Effector memory CD8-positive, alpha-beta T cell (primary cell): ENCODE data around the gene C19orf33.
A peak's percentile ranks its signal among the peaks of the same experiment; 100 is the strongest.

Source experiments
- ATAC-seq: fragments of 150-1000 bp; cut with Tn5 transposase; replicated peaks from 2 replicates; pipeline ENCODE4 v1.10.0; 2021; ENCODE audit warnings: mild to moderate bottlenecking, moderate library complexity
- DNase-seq, 3 experiments: peaks; one replicate each; pipeline ENCODE4 v3.0.0; 2021
- H3K27ac Mint-ChIP-seq, 2 donors: one replicate each; pipeline ENCODE4 v1.8.0; 2022; ENCODE audit warnings: mild to moderate bottlenecking in 2 of 2, mixed read lengths in 2 of 2, moderate library complexity in 2 of 2
- H3K27me3 Mint-ChIP-seq, 2 donors: one replicate each; pipeline ENCODE4 v1.8.0; 2022; ENCODE audit warnings: mixed read lengths in 2 of 2
- H3K36me3 Mint-ChIP-seq: one replicate; pipeline ENCODE4 v1.8.0; 2022; ENCODE audit warnings: mild to moderate bottlenecking, moderate library complexity, mixed read lengths; ENCODE audit not compliant: insufficient read depth
- H3K4me1 Mint-ChIP-seq, 2 donors: one replicate each; pipeline ENCODE4 v1.8.0; 2022; ENCODE audit warnings: low read depth in 2 of 2, mixed read lengths in 2 of 2
- H3K4me3 Mint-ChIP-seq, 2 donors: one replicate each; pipeline ENCODE4 v1.8.0; 2022; ENCODE audit warnings: mild to moderate bottlenecking in 2 of 2, mixed read lengths in 2 of 2, moderate library complexity in 2 of 2
- H3K9me3 Mint-ChIP-seq, 2 donors: one replicate each; pipeline ENCODE4 v1.8.0; 2022; ENCODE audit warnings: mixed read lengths in 2 of 2

Gene C19orf33

GRCh38 chr19:38270587-38271167 lies 33.4 kb upstream of the C19orf33 start:
- Mint-ChIP-seq H3K4me3 (no peak overlapping the region), H3K27me3 (peaks cover 10 to 25% of the 10 kb centered on the region in 2 donors), H3K36me3 (no peaks in the 10 kb centered on the region), H3K27ac (no peak overlapping the region), H3K9me3 (no peaks in the 10 kb centered on the region), H3K4me1 (no peaks in the 10 kb centered on the region)
- ATAC-seq (no peak), DNase-seq (no peak)

GRCh38 chr19:38273499-38273898 lies 30.6 kb upstream of the C19orf33 start:
- Mint-ChIP-seq H3K36me3 (no peaks in the 10 kb centered on the region), H3K4me1 (no peaks in the 10 kb centered on the region), H3K4me3 (no peak overlapping the region), H3K27me3 (peaks cover 0 to 6% of the 10 kb centered on the region in 2 donors), H3K9me3 (no peaks in the 10 kb centered on the region), H3K27ac (no peak overlapping the region)
- DNase-seq (no peak), ATAC-seq (no peak)

GRCh38 chr19:38274739-38275138 lies 29.3 kb upstream of the C19orf33 start:
- DNase-seq (no peak), ATAC-seq (no peak)
- Mint-ChIP-seq H3K36me3 (no peaks in the 10 kb centered on the region), H3K9me3 (no peaks in the 10 kb centered on the region), H3K27me3 (peaks cover 0 to 6% of the 10 kb centered on the region in 2 donors), H3K4me1 (no peaks in the 10 kb centered on the region), H3K27ac (no peak overlapping the region), H3K4me3 (no peak overlapping the region)

GRCh38 chr19:38276942-38277517 lies 27.0 kb upstream of the C19orf33 start:
- H3K27ac Mint-ChIP-seq = no peak overlapping the region
- no peaks in the 10 kb centered on the region for H3K9me3 Mint-ChIP-seq
- no peak for ATAC-seq
- peaks cover 0 to 6% of the 10 kb centered on the region in 2 donors for H3K27me3 Mint-ChIP-seq
- no peaks in the 10 kb centered on the region for H3K4me1 Mint-ChIP-seq
- H3K36me3 Mint-ChIP-seq = no peaks in the 10 kb centered on the region
- DNase-seq = no peak
- no peak overlapping the region for H3K4me3 Mint-ChIP-seq

- Mint-ChIP-seq H3K9me3 (no peaks in the 10 kb centered on the region), H3K36me3 (no peaks in the 10 kb centered on the region), H3K4me1 (no peaks in the 10 kb centered on the region), H3K27ac (no peak overlapping the region), H3K4me3 (no peak overlapping the region), H3K27me3 (peaks cover 0 to 6% of the 10 kb centered on the region in 2 donors)
- no peak for DNase-seq
- ATAC-seq = no peak
Observed at GRCh38 chr19:38277549-38277948, 26.5 kb upstream of the C19orf33 start.

GRCh38 chr19:38277969-38278680 lies 25.9 kb upstream of the C19orf33 start:
- Mint-ChIP-seq H3K27me3 (peaks cover 0 to 6% of the 10 kb centered on the region in 2 donors), H3K36me3 (no peaks in the 10 kb centered on the region), H3K4me1 (no peaks in the 10 kb centered on the region), H3K4me3 (no peak overlapping the region), H3K27ac (no peak overlapping the region), H3K9me3 (no peaks in the 10 kb centered on the region)
- ATAC-seq (no peak), DNase-seq (no peak)

GRCh38 chr19:38278751-38279150 lies 25.3 kb upstream of the C19orf33 start:
- no peak overlapping the region for H3K27ac Mint-ChIP-seq
- H3K27me3 Mint-ChIP-seq = peaks cover 0 to 2% of the 10 kb centered on the region in 2 donors
- ATAC-seq = no peak
- H3K4me1 Mint-ChIP-seq = no peaks in the 10 kb centered on the region
- no peak overlapping the region for H3K4me3 Mint-ChIP-seq
- DNase-seq = no peak
- no peaks in the 10 kb centered on the region for H3K36me3 Mint-ChIP-seq
- no peaks in the 10 kb centered on the region for H3K9me3 Mint-ChIP-seq

- Mint-ChIP-seq H3K27me3 (no peaks in the 10 kb centered on the region), H3K4me1 (no peaks in the 10 kb centered on the region), H3K9me3 (no peaks in the 10 kb centered on the region), H3K4me3 (no peak overlapping the region), H3K36me3 (no peaks in the 10 kb centered on the region), H3K27ac (no peak overlapping the region)
- DNase-seq = no peak
- ATAC-seq = no peak
Observed at GRCh38 chr19:38280030-38280921, 23.8 kb upstream of the C19orf33 start.

GRCh38 chr19:38281811-38282566 lies 22.1 kb upstream of the C19orf33 start:
- Mint-ChIP-seq H3K36me3 (no peaks in the 10 kb centered on the region), H3K27ac (no peak overlapping the region)

GRCh38 chr19:38283271-38283670 lies 20.8 kb upstream of the C19orf33 start:
- no peak for ATAC-seq
- no peak for DNase-seq
- Mint-ChIP-seq H3K4me3 (no peak overlapping the region), H3K27ac (no peak overlapping the region), H3K4me1 (no peaks in the 10 kb centered on the region), H3K27me3 (no peaks in the 10 kb centered on the region), H3K9me3 (no peaks in the 10 kb centered on the region), H3K36me3 (no peaks in the 10 kb centered on the region)

More at GRCh38 chr19:38281811-38282566, 22.1 kb upstream of the C19orf33 start:
- no peaks in the 10 kb centered on the region for H3K9me3 Mint-ChIP-seq
- no peaks in the 10 kb centered on the region for H3K4me1 Mint-ChIP-seq
- H3K4me3 Mint-ChIP-seq = no peak overlapping the region
- DNase-seq (no peak), ATAC-seq (no peak)
- no peaks in the 10 kb centered on the region for H3K27me3 Mint-ChIP-seq

GRCh38 chr19:38284422-38284821 lies 19.6 kb upstream of the C19orf33 start:
- Mint-ChIP-seq H3K36me3 (no peaks in the 10 kb centered on the region), H3K27me3 (no peaks in the 10 kb centered on the region), H3K9me3 (no peaks in the 10 kb centered on the region), H3K4me1 (no peaks in the 10 kb centered on the region), H3K4me3 (no peak overlapping the region), H3K27ac (no peak overlapping the region)
- no peak for DNase-seq
- ATAC-seq = no peak

- DNase-seq = no peak
- Mint-ChIP-seq H3K4me1 (no peaks in the 10 kb centered on the region), H3K9me3 (no peaks in the 10 kb centered on the region), H3K4me3 (no peak overlapping the region), H3K27ac (no peak overlapping the region), H3K36me3 (no peaks in the 10 kb centered on the region), H3K27me3 (no peaks in the 10 kb centered on the region)
- ATAC-seq = no peak
Observed at GRCh38 chr19:38285567-38285966, 18.5 kb upstream of the C19orf33 start.

GRCh38 chr19:38287604-38288003 lies 16.4 kb upstream of the C19orf33 start:
- Mint-ChIP-seq H3K9me3 (no peaks in the 10 kb centered on the region), H3K36me3 (no peaks in the 10 kb centered on the region), H3K27me3 (no peaks in the 10 kb centered on the region), H3K4me3 (no peak overlapping the region), H3K4me1 (no peaks in the 10 kb centered on the region), H3K27ac (no peak overlapping the region)
- peak; percentile 7 for ATAC-seq
- no peak for DNase-seq
